Stimulated activated CD8-positive, alpha-beta memory T cell treated with anti-CD3 and anti-CD28 coated beads, Interleukin-4, amount 100 ng/mL, for 48 hours (primary cell): ENCODE data around the gene RBM18.

Experiments
- DNase-seq: peaks from one replicate; pipeline ENCODE4 v3.0.0-alpha.2; 2020

RBM18 gene, protein sequence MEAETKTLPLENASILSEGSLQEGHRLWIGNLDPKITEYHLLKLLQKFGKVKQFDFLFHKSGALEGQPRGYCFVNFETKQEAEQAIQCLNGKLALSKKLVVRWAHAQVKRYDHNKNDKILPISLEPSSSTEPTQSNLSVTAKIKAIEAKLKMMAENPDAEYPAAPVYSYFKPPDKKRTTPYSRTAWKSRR

DNA sequence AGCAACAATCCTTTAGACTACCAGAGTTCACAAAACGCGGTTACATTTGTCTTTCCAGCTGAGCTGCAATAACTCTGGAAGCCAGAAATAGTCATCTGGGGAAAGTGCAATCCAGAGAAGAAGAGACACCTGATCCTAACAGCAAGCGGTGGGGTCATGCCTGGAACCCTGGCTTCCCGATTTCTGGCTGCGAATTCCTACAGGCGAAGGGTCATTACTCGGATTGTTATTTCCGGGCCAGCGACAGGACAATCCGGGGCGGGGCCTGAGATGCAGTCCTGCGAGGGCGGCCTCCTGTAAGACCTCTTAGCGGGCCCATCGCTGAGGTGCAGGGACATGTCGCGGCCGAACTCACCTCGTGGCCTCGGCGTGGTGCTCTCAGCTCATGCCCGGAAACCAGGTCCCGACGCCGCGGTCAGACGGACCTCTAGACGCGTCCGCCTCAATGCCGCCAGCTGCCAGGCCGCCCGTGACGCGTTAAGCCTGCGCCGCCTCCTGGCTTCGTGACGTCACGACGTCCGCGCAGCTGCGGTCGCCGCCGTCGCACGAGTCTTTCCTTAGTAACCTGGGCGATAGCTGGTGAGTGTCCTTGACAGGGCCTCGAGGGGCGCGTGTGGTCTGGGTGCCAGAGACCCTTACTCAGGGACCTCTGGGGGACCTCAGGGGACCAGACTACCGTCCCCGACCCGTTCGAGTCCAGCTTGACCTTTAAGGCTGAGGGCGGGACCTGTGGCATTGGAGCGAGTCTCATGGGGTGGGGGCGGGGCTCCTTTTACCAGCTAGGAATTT lies at the start of gene RBM18, which contains the start of gene MRRF:
TSS of gene RBM18 (minus strand) at position 481 of the 789 bp plus-strand sequence. CDS start 3,348 bp downstream, outside the sequence.
TSS of gene MRRF (plus strand) at position 523 of the 789 bp plus-strand sequence. CDS start 6,010 bp downstream, outside the sequence.
- peak; percentile 95 for DNase-seq

DNA sequence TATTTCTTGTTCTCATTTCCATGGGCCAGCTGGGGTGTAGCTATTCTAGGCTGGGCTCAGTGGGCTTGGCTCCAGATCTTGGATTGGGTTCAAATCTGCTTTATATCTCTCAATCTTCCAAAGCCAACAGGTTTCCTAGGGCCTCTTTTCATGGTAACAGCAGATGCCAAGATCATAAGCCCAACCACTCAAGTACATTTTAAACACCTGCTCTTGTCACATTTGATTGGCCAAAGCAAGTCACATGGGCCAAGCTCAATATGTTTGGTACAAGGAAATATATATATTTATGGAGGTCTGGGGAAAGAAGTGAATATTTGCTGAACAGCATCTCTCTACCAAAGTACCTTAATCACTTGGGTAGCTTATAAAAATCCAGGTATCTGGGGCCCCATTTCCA lies 49.5 kb upstream of the RBM18 start:
- no peak for DNase-seq

DNA sequence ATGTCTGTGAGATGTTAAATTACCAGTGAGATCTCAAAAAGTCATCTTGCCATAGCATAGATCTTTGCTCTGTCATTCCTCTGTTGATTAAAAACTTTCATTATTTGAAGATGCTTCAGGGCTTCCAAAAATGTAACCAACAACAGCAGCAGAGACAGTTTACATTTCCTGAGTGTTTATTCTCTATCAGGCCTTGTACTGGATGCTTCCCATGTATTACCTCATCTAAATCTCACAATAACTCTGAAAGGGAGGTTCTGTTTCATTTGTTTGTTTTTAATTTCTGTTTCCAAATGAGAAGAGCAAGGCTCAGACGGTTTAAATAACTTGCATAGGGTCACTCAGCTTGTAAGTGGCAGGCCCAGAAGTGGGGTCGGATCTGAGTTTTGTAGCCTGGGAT lies 45.2 kb upstream of the RBM18 start:
- DNase-seq: no peak

DNA sequence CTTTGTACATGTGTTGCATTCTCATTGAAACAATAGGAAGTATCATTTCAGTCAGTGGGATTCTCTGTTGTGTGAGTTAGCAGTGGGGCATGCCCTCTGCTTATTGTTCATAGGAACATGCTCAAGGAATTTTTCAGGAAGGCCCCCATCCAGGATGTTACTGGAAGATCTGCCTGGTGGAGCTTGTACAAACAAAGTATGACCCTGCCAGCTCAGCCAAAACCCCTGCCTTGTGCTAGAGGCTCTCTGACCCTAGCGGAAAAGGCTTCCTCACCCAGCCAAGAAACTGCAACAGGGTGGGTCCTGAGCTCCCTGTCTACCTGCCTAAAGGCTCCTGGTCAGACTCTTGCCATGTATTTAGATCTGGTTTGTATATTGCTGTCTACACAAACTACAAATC lies 43.3 kb upstream of the RBM18 start:
- no peak for DNase-seq

DNA sequence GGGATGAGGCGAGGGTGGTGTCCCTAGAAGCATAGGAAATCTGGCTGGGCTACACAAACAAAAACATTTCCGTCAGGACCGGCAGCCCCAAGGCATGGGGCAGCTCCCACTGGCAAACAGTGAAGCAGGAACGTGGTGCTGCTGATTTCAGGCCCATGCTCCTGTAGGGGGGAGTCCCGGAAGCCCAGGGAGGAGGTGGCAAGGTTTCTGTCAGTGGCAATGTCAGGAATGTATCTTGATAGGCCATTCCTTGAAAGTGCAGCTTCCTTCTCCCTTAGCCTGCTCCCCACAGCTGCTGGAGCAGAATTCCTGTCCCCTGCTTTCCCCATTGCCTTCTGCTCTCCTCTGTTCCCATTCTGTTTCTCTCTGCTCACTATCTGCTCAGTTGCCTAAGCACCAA lies 42.4 kb upstream of the RBM18 start:
- DNase-seq: no peak

DNA sequence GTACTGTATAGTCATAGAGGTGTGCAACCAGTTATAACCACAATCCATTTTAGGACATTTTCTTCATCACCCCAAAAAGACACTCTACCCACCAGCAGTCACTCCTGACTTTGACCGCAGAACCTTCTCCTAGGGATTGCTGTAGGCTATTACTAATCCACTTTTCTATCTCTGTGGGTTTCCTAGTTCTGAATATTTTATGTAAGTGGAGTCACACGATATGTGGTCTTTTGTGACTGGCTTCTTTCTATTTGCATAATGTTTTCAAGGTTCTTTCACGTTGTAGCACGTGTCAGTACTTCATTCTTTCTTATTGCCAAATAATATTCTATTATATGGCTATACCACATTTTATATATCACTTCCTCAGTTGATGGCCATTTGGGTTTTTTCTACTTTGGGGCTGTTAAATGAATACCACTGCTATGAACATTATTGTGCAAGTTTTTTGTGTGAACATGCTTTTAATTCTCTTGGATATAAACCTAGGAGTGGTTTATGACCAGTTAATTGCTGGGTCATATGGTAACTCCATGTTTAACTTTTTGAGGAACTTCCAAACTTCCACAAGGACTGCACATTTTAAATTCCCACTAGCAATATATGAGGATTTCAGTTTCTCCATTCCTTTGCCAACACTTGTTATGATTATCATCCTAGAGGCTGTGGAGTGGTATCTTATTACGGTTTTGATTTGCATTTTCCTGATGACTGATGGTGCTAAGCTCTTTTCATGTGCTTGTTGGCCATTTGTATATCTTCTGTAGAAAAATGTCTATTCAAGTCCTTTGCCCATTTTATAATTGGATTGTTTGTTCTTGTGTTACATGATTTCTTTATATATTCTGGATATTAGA lies 37.8 kb upstream of the RBM18 start:
- no peak for DNase-seq

DNA sequence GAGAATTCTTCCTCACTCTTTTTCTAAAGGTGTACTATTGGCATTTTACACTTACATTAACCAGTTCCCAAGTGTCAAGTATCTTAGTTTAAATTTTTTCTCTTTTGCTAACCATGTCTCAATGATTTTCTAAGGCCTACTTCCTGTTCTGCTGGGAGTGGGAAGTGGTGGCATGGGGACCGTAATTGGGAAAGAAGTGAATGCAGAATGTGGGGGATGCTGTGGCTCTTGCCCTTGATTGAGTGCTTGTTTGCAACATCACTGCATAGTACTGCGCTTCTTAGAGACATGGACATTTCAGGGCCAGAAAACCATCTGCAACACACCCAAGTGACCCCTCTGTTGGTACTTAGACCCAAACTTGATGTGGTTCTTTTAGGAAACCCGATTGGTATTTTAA lies 32.9 kb upstream of the RBM18 start:
- no peak for DNase-seq

DNA sequence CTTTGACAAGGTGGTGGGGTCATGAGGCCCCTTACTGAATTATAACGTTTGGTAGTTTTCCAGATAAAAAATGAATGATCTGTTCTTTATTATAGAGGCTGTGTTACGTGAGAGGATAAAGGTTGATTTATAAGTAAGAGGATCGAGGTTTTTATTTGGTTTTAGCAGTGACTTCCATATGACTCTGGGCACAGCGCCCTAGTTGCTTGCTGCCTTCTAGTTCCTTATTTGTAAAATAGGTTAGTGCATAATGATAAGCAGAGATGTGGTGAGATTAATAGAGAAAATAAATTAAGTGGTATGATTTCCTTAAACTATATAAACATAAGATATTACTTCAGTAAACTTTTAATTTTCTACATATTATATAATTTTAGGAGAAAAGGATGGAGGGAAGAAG lies 29.9 kb upstream of the RBM18 start:
- DNase-seq: no peak

DNA sequence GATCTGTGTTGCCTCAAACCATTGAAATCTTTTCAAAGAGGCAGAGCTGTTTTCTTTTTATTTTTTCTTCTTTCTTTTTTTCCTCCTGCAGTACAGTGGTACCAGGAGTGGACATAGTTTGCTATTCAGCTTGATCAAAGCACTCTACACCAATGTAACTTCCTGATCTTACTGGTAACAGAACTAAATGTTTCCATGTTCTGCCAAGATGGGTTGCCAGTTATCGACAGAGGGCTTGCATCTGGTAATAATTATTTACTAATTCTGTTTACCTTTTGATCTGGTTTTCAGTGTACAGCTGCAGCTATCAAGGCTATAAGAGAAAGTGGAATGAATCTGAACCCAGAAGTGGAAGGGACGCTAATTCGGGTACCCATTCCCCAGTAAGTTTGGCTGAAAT lies 26.8 kb upstream of the RBM18 start:
- no peak for DNase-seq

DNA sequence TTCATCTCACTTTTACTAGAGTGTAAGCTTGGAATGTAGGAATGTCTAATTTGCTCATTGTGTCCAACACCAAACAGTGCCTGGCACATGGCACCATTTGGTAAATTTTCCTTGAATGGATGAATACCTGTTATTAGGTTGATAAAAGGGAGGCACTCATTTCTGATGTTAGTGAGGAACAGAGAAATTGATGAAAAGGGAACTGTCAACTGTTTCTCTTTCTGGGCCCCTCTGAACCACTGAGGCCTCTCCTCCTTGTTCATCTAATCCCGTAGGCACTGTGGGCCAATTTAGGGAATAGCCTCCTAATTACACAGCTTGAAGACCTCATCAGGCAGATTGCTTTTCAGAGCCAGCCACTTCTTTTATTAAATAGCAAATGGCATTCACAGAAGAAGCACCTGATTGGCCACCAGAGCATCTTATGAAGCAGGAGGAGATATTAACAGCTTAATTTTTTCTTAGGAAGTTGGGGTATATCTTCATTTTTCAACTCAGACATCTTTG lies 22.6 kb upstream of the RBM18 start:
- no peak for DNase-seq

DNA sequence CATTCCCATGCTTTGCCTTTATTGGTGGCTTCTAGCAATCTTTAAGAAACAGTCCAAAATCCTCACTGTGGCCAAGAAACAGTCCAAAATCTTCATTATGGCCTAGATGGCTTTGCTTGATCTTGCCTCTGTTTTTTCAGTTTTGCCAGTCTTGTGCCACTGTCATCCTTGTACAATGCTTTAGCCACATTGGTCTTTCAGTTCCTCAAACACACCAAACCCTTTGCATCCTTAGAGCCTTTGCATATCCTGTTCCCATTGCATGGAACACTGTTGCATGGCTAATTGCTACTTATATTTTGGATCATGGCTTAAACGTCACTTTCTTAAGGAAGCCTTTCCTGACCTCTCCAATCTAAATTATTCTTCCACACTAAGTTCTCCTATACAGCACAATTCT lies 22.1 kb upstream of the RBM18 start:
- DNase-seq: no peak

DNA sequence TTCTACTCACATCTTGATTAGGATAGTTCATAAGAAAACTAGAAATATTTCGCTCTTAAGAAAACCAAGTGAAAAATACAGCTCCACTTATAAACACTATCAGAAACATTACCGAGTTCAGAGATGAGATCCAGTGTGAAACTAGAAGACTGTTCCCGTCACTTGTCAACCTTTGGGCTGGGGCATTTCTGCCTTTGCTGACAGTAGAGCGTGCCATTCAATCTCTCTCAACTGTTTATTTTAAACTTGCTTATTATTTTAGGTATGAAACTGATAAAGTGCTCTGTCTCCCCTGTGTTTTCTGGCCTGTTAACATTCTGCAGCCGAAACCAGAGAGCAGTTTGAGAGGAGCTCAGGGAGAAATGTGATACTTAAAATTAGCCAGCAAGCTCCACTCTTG lies 16.7 kb upstream of the RBM18 start:
- DNase-seq: no peak

DNA sequence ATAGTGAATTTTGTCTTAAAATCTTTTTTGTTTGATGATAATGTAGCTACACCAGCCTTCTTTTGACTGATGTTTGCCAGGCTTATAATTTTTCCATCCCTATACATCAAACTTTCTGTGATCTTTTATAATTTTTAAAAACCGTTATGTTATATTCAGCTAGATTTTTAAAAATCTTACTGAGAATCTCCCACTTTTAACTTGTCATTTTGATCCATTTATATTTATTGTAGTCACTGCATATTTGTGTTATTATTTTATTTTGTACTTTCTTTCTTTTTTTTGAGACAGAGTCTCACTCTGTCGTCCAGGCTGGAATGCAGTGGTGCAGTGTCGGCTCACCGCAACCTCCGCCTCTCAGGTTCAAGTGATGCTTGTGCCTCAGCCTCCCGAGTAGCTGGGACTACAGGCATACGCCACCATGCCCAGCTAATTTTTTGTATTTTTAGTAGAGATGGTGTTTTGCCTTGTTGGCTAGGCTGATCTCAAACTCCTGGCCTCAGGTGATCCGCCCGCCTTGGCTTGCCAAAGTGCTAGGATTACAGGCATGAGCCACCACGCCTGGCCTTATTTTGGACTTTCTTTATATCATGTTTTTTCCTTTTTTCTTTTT lies 12.8 kb upstream of the RBM18 start:
- no peak for DNase-seq

DNA sequence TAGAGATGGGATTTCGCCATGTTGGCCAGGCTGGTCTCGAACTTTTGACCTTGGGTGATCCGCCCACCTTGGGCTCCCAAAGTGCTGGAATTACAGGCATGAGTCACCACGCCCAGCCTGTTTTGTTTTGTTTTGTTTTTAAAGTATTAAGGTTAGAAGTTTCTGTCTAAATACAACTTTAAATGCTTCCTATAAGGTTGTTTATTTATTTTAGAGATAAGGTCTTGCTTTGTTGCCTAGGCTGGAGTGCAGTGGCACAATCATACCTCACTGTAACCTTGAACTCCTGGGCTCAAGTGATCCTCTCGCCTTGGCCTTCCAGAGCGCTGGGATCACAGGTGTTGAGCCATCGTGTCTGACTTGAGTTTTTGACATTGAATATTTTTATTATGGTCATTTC lies 11.5 kb upstream of the RBM18 start:
- DNase-seq: no peak

DNA sequence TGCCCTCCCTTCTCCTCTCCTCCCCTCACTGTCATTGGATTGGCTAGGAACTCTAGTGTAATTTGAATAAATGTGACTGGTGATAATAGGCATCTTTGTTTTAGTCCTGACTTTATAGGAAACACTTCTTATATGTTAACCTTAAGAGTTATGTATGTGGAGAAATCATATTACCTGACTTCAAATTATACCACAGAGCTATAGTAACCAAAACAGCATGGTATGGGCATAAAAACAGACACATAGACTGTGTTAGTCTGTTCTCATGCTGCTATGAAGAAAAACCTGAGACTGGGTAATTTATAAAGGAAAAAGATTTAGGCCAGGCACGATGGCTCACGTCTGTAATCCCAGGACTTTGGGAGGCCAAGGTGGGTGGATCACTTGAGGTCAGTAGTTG lies 9.4 kb upstream of the RBM18 start:
- DNase-seq: no peak

DNA sequence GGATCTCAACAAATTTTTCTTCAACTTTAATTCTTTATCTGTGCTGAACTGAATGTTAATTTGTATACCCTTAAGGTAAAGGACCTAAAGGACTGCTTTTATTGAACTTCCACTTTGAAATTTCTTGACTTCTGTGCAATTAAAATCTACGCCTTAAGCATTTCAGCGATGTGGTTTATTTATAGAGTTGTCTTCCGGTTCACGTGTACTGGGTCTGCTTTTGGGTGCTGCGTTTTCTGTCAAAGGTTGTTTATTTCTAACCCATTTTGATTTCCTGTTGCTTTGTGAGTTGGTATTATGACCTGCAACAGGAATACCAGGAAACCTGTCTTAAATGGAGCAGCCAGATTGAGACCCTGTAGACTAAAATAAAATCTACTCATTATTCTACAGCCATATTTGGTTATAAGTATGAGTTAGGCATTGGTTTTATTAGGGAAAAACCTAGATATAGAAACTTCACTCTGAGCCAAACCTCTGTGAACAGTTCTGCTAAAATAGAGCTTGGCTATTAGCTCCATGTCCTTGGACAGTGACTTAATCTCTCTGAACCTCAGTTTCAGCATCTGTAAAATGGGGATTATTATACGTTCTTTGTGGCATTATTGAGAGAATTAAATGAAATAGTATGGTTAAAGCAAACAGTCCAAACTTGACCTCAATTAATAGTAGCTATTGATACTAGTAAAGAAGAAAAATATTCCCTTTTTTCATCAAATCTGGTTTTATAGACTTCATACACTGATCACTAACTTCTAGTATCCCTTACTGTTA lies 3.6 kb upstream of the RBM18 start:
- no peak for DNase-seq

DNA sequence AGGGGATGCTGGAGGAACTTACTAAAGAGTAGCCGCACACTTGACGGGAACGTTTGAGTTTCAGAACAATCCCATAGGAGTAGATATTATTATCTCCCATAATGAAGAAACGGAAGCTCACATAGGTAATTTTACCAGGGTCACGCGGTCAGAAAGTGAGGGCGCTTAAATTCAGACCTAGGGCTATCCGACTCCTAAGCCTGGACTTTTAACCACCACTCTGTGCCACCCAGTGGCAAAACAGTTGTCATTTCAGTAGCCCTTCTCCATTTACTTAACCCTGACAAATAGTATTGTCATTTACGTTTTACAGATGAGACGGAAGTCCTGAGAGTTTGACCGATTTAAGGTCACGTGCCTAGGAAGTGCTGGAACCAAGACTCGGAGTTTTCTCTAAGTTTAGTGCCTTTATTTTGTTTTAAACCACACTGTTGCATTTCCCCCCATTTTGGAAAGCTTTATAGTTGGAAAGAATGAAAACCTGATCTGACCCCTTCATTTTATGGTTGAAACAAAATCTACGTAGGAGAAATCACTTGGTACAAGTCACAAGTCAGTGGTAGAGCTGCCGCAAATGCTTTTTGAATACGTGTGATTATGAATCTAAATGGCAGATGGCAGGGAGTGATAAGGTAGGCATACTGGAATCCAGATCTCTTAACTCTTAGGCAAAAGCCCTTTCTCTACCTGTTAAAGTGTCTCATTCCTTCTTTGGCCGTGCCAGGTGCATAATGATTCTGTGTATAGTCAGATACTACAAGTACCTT lies 692 bp upstream of the RBM18 start:
- no peak for DNase-seq

DNA sequence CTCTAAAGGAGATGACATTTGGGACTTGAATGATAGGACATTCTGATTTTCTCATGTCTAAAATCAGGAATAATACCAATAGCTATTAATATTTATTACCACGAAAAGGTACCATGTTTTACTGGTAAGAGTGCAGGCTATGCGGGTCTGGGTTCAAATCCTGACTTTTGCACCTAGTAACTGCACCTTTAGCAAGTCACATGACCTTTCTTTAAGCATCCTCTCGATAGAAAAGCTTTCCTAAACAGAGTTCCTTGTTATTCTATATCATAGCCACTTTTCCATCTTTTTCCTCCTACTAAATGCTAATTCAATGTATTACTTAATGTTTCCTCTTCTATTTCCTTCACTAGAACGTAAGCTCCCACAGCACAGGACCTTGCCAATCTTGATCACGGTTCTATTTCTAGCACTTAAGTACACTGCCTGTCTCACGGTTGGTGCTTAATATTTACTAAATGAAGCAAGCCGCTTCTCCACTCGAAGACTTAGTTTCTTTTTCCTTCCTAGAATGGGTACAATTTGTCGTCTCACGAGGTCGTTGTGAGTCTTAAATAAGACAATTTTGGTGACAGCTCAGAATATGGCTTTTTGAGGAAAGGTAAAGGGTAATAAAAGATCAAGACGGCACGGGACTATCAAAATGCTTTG lies 816 bp downstream of the RBM18 start:
- DNase-seq: no peak

DNA sequence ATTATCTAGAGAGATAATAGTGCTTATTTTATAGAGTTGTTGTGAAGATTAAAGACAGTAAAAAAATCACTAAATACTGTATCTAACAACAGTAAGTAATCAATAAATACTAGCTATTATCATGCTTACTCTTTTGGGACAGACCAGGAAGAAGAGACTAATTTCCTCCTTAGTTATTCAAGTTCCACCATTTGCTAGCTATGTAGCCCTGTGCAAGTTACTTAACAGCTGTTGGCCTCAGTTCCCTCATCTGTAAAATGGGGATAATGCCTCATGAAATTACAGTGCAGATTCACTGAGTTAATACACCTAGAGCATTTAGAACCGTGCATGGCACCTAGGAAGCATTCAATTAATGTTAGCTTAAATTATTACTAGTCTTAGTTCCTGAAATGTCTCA lies 2.6 kb downstream of the RBM18 start:
- no peak for DNase-seq

DNA sequence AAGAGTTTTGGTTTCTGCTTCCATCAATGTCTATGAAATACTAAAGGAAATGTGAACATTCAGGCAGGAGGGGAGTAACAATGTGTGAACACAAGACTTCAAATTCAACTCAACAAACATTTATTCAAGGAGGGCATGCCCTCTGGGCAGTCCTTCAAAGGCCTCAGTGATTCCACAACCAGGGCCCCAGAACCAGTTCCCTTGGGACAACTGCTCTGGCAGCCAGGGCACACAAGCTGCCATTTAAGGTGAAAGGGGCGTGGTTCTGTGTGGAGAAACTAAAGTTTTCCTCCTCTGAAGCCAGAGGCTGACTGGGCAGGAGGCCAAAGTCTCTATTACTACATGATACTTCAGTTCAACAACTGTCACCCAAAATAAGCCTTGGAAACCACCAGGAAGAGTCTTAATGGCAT lies 3.2 kb downstream of the RBM18 start:
- no peak for DNase-seq

DNA sequence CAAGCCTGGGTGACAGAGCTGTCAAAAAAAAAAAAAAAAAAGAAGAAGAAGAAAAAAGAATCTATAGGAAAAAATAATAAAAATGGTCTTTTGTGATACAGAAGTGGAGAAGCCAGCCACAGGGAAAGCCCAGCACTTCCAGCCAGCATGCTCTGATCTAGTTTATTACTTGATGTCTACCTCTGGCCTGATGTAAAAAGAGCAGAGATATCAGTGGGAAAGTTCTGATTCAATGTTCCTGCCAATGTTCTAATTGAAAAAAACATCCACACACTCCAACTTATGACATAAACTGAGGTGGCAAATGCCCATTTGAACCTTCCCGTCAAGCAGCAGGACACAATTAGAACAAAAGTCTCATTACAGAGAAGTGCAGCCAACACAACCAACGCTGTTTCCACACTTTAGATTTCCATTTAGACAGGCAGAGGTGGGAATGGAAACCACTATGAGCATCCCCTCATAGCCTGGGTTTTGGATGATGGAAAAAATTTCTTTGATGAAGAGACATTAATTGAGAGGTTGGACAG lies 5.7 kb downstream of the RBM18 start:
- no peak for DNase-seq
